SK-N-SH treated with all-trans-retinoic acid at 6 μM for 48 hours (cell line): ENCODE data around the gene ETS1.

ENCODE experiments used
- ATAC-seq: fragments of 200-7000 bp; cut with Tn5 transposase; 3 replicates; pipeline ENCODE4 v1.9.1; 2020; ENCODE audit warnings: mild to moderate bottlenecking, moderate library complexity
- ARNTL ChIP-seq: fragments of 450-650 bp; formaldehyde crosslinking; IDR thresholded peaks from 2 replicates; pipeline ENCODE4 v1.5.0; 2020; ENCODE audit warnings: low read depth, mild to moderate bottlenecking, moderate library complexity, borderline replicate concordance
- BACH2 ChIP-seq: fragments of 250-450 bp; sonication (Bioruptor Pico); IDR thresholded peaks from 2 replicates; pipeline ENCODE4 v1.9.0; 2021; ENCODE audit warnings: mild to moderate bottlenecking, borderline replicate concordance
- CSDC2 ChIP-seq: fragments of 250-450 bp; sonication (Bioruptor Pico); IDR thresholded peaks from 2 replicates; pipeline ENCODE4 v1.5.0; 2020; ENCODE audit warnings: mild to moderate bottlenecking, moderate library complexity
- GLIS3 ChIP-seq: fragments of 250-450 bp; sonication (Bioruptor Pico); IDR thresholded peaks from 2 replicates; pipeline ENCODE4 v1.5.0; 2020; ENCODE audit warnings: mild to moderate bottlenecking, moderate library complexity
- ISL1 ChIP-seq: fragments of 250-450 bp; sonication (Bioruptor Pico); IDR thresholded peaks from 2 replicates; pipeline ENCODE4 v2.1.2; 2022; ENCODE audit warnings: mild to moderate bottlenecking, moderate library complexity
- OSR1 ChIP-seq: fragments of 250-450 bp; sonication (Bioruptor Pico); IDR thresholded peaks from 2 replicates; pipeline ENCODE4 v1.8.0; 2022; ENCODE audit warnings: moderate library complexity, mild to moderate bottlenecking, inconsistent platforms
- PATZ1 ChIP-seq: fragments of 250-450 bp; sonication (Bioruptor Pico); IDR thresholded peaks from 2 replicates; pipeline ENCODE4 v1.8.0; 2020; ENCODE audit warnings: mild to moderate bottlenecking, moderate library complexity, borderline replicate concordance
- PPARA ChIP-seq: fragments of 250-450 bp; sonication (Bioruptor Pico); IDR thresholded peaks from 2 replicates; pipeline ENCODE4 v1.5.0; 2020; ENCODE audit warnings: mild to moderate bottlenecking, borderline replicate concordance
- RARB ChIP-seq: fragments of 250-450 bp; sonication (Bioruptor Pico); IDR thresholded peaks from 2 replicates; pipeline ENCODE4 v1.8.0; 2021; ENCODE audit warnings: mild to moderate bottlenecking, moderate library complexity
- SNAI2 ChIP-seq: fragments of 250-450 bp; sonication (Bioruptor Pico); IDR thresholded peaks from 2 replicates; pipeline ENCODE4 v1.5.0; 2020; ENCODE audit warnings: mild to moderate bottlenecking, moderate library complexity
- TCF4 ChIP-seq: fragments of 250-450 bp; sonication (Bioruptor Pico); IDR thresholded peaks from 2 replicates; pipeline ENCODE4 v1.8.0; 2021; ENCODE audit warnings: mild to moderate bottlenecking, moderate library complexity, borderline replicate concordance
- TOX ChIP-seq: fragments of 250-450 bp; sonication (Bioruptor Pico); IDR thresholded peaks from 2 replicates; pipeline ENCODE4 v1.8.0; 2021; ENCODE audit warnings: mild to moderate bottlenecking, moderate library complexity, borderline replicate concordance
- ZC3H10 ChIP-seq: fragments of 250-450 bp; sonication (Bioruptor Pico); IDR thresholded peaks from 2 replicates; pipeline ENCODE4 v1.5.1; 2021; ENCODE audit warnings: mild to moderate bottlenecking, moderate library complexity
- ZFP3 ChIP-seq: fragments of 250-450 bp; sonication (Bioruptor Pico); IDR thresholded peaks from 2 replicates; pipeline ENCODE4 v1.5.0; 2020; ENCODE audit warnings: mild to moderate bottlenecking, moderate library complexity
- ZFP30 ChIP-seq: fragments of 450-650 bp; formaldehyde crosslinking; IDR thresholded peaks from 2 replicates; pipeline ENCODE4 v1.5.0; 2022; ENCODE audit warnings: mild to moderate bottlenecking, moderate library complexity
- ZNF70 ChIP-seq: fragments of 450-650 bp; formaldehyde crosslinking; IDR thresholded peaks from 2 replicates; pipeline ENCODE4 v1.5.0; 2020; ENCODE audit warnings: mild to moderate bottlenecking, moderate library complexity
- ZNF8 ChIP-seq: fragments of 450-650 bp; formaldehyde crosslinking; IDR thresholded peaks from 2 replicates; pipeline ENCODE4 v1.5.0; 2020; ENCODE audit warnings: mild to moderate bottlenecking, moderate library complexity
- TF ChIP-seq, protein P1 (sequence below): fragments of 250-450 bp; sonication (Bioruptor Pico); IDR thresholded peaks from 2 replicates; pipeline ENCODE4 v1.5.0; 2020; ENCODE audit warnings: mild to moderate bottlenecking, moderate library complexity
- TF ChIP-seq, protein P2 (sequence below): fragments of 250-450 bp; sonication (Bioruptor Pico); IDR thresholded peaks from 2 replicates; pipeline ENCODE4 v1.5.1; 2020; ENCODE audit warnings: low read depth, mild to moderate bottlenecking, moderate library complexity
- TF ChIP-seq, protein P3 (sequence below): fragments of 250-450 bp; sonication (Bioruptor Pico); IDR thresholded peaks from 2 replicates; pipeline ENCODE4 v1.5.1; 2021; ENCODE audit warnings: mild to moderate bottlenecking, moderate library complexity

ETS1 gene

DNA sequence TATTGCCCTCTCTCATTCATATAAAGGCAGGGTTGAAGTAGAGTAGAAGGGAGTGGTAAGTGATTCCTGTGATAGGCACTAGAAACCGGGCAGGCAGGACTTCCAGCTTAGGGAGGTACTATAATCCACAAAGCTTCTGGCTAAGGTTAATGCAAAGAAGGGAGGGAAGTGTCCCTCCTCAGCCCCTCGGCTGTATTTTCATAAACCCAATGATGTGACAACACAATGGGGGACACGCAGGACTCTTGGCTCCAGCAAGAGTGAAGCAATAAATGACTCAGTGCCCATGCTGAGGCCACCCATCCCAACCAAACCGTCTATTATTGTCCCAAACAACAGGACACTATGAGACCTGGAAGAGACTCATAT, 90.7 kb downstream of the ETS1 start (continued):
- TF ChIP-seq PATZ1 (CRISPR knock-in tag) (no peak), TOX (no peak), ZC3H10 (CRISPR knock-in tag) (no peak), ZNF8 (CRISPR knock-in tag) (no peak), SNAI2 (no peak), RARB (CRISPR knock-in tag) (no peak)
- TF ChIP-seq, all 23 proteins: peak for 0

GRCh38 chr11:128496249-128496648, 91.1 kb downstream of the ETS1 start:
- ATAC-seq = no peak
- TF ChIP-seq TCF4 (no peak), SNAI2 (no peak), OSR1 (no peak), ZFP30 (CRISPR knock-in tag) (no peak), PPARA (CRISPR knock-in tag) (no peak), ISL1 (CRISPR knock-in tag) (no peak), RARB (CRISPR knock-in tag) (no peak), ZNF70 (CRISPR knock-in tag) (no peak), TOX (no peak), ZNF8 (CRISPR knock-in tag) (no peak), ZFP3 (CRISPR knock-in tag) (no peak)
- TF ChIP-seq, protein P1, sequence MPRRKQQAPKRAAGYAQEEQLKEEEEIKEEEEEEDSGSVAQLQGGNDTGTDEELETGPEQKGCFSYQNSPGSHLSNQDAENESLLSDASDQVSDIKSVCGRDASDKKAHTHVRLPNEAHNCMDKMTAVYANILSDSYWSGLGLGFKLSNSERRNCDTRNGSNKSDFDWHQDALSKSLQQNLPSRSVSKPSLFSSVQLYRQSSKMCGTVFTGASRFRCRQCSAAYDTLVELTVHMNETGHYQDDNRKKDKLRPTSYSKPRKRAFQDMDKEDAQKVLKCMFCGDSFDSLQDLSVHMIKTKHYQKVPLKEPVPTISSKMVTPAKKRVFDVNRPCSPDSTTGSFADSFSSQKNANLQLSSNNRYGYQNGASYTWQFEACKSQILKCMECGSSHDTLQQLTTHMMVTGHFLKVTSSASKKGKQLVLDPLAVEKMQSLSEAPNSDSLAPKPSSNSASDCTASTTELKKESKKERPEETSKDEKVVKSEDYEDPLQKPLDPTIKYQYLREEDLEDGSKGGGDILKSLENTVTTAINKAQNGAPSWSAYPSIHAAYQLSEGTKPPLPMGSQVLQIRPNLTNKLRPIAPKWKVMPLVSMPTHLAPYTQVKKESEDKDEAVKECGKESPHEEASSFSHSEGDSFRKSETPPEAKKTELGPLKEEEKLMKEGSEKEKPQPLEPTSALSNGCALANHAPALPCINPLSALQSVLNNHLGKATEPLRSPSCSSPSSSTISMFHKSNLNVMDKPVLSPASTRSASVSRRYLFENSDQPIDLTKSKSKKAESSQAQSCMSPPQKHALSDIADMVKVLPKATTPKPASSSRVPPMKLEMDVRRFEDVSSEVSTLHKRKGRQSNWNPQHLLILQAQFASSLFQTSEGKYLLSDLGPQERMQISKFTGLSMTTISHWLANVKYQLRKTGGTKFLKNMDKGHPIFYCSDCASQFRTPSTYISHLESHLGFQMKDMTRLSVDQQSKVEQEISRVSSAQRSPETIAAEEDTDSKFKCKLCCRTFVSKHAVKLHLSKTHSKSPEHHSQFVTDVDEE = no peak
- TF ChIP-seq, protein P2, sequence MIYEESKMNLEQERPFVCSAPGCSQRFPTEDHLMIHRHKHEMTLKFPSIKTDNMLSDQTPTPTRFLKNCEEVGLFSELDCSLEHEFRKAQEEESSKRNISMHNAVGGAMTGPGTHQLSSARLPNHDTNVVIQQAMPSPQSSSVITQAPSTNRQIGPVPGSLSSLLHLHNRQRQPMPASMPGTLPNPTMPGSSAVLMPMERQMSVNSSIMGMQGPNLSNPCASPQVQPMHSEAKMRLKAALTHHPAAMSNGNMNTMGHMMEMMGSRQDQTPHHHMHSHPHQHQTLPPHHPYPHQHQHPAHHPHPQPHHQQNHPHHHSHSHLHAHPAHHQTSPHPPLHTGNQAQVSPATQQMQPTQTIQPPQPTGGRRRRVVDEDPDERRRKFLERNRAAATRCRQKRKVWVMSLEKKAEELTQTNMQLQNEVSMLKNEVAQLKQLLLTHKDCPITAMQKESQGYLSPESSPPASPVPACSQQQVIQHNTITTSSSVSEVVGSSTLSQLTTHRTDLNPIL (CRISPR knock-in tag) = no peak

- ATAC-seq = no peak
Observed at GRCh38 chr11:128494418-128495332, 92.7 kb downstream of the ETS1 start.

More at GRCh38 chr11:128494418-128495332, 92.7 kb downstream of the ETS1 start:
- TF ChIP-seq ZC3H10 (CRISPR knock-in tag) (no peak), SNAI2 (no peak), ZFP3 (CRISPR knock-in tag) (no peak), BACH2 (CRISPR knock-in tag) (no peak), ZNF8 (CRISPR knock-in tag) (no peak), ARNTL (CRISPR knock-in tag) (no peak), ISL1 (CRISPR knock-in tag) (no peak), PATZ1 (CRISPR knock-in tag) (no peak), TOX (no peak), GLIS3 (no peak), CSDC2 (CRISPR knock-in tag) (no peak), ZFP30 (CRISPR knock-in tag) (no peak), RARB (CRISPR knock-in tag) (no peak)
- TF ChIP-seq, protein P1 = no peak
- TF ChIP-seq, protein P2 (CRISPR knock-in tag) = no peak
- TF ChIP-seq, protein P3, sequence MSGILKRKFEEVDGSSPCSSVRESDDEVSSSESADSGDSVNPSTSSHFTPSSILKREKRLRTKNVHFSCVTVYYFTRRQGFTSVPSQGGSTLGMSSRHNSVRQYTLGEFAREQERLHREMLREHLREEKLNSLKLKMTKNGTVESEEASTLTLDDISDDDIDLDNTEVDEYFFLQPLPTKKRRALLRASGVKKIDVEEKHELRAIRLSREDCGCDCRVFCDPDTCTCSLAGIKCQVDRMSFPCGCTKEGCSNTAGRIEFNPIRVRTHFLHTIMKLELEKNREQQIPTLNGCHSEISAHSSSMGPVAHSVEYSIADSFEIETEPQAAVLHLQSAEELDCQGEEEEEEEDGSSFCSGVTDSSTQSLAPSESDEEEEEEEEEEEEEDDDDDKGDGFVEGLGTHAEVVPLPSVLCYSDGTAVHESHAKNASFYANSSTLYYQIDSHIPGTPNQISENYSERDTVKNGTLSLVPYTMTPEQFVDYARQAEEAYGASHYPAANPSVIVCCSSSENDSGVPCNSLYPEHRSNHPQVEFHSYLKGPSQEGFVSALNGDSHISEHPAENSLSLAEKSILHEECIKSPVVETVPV (CRISPR knock-in tag) = no peak
